ENCODE data around the gene DLL3.

- TF ChIP-seq CTCF (conservative IDR thresholded peaks at IDR 0.05; ENCODE audit: low read length) (no peak), EZH2phosphoT487 (IDR thresholded peaks at IDR 0.05; ENCODE audit: borderline replicate concordance, low read depth, low read length) (no peak)
Measured at GRCh38 chr19:39473443-39473960, 25.2 kb upstream of the DLL3 start.
